DOHH2 (cell line): ENCODE results near the gene SYNDIG1L.

ENCODE experiments used
- H3F3A ChIP-seq: fragments of 200-600 bp; sonication (generic), shearing (Covaris generic); 2 replicates; pipeline ENCODE4 v1.6.0; 2016; ENCODE audit warnings: antibody characterized with exemption, mild to moderate bottlenecking; ENCODE audit not compliant: control insufficient read depth, insufficient read depth
- H3K27ac ChIP-seq: fragments of 200-600 bp; sonication (generic); 2 replicates; pipeline ENCODE4 v1.5.1; 2014; ENCODE audit warnings: low read depth, mild to moderate bottlenecking, low read length, moderate library complexity
- H3K27me3 ChIP-seq: fragments of 200-600 bp; sonication (generic); 2 replicates; pipeline ENCODE4 v1.6.1; 2014; ENCODE audit warnings: mild to moderate bottlenecking, low read length, mixed read lengths; ENCODE audit not compliant: control insufficient read depth
- H3K36me3 ChIP-seq: fragments of 200-600 bp; sonication (generic); 2 replicates; pipeline ENCODE4 v1.6.1; 2014; ENCODE audit warnings: mild to moderate bottlenecking, low read length, moderate library complexity, mixed read lengths; ENCODE audit not compliant: control insufficient read depth
- H3K4me1 ChIP-seq: fragments of 200-600 bp; sonication (generic); 2 replicates; pipeline ENCODE4 v1.6.1; 2014; ENCODE audit warnings: mild to moderate bottlenecking, low read length, mixed read lengths; ENCODE audit not compliant: control insufficient read depth
- H3K4me2 ChIP-seq: fragments of 200-600 bp; sonication (generic); 2 replicates; pipeline ENCODE4 v1.6.0; 2014; ENCODE audit warnings: mild to moderate bottlenecking, low read length, moderate library complexity
- H3K4me3 ChIP-seq: fragments of 200-600 bp; sonication (generic); 2 replicates; pipeline ENCODE4 v1.5.1; 2014; ENCODE audit warnings: mild to moderate bottlenecking, low read length, mixed read lengths
- H3K79me2 ChIP-seq: fragments of 200-600 bp; sonication (generic); 2 replicates; pipeline ENCODE4 v1.6.1; 2014; ENCODE audit warnings: mild to moderate bottlenecking, low read length, mixed read lengths; ENCODE audit not compliant: control insufficient read depth
- H3K9me2 ChIP-seq: fragments of 200-600 bp; sonication (generic); replicated peaks from 2 replicates; pipeline ENCODE4 v1.6.1; 2014; ENCODE audit warnings: mild to moderate bottlenecking, low read length, mixed read lengths; ENCODE audit not compliant: control insufficient read depth
- H3K9me3 ChIP-seq: fragments of 200-600 bp; sonication (generic); 2 replicates; pipeline ENCODE4 v1.6.1; 2014; ENCODE audit warnings: antibody characterized with exemption, low read length, mixed read lengths; ENCODE audit not compliant: control insufficient read depth, insufficient read depth
- H4K20me1 ChIP-seq: fragments of 200-600 bp; sonication (generic); 2 replicates; pipeline ENCODE4 v1.6.0; 2014; ENCODE audit warnings: low read depth, mild to moderate bottlenecking, antibody characterized with exemption, low read length, moderate library complexity; ENCODE audit not compliant: control insufficient read depth, insufficient read depth
- CTCF ChIP-seq: fragments of 200-600 bp; sonication (generic); IDR thresholded peaks from one replicate; pipeline ENCODE4 v1.5.1; 2014; ENCODE audit warnings: antibody characterized with exemption, mild to moderate bottlenecking, low read depth, low read length; ENCODE audit not compliant: poor library complexity, severe bottlenecking
- EZH2phosphoT487 ChIP-seq: fragments of 200-600 bp; sonication (generic); IDR thresholded peaks from 2 replicates; pipeline ENCODE4 v1.6.1; 2017; ENCODE audit warnings: borderline replicate concordance, mild to moderate bottlenecking, antibody characterized with exemption, low read length, moderate library complexity, mixed read lengths

SYNDIG1L gene

GRCh38 chr14:74380172-74380571 lies 45.8 kb downstream of the SYNDIG1L start:
- no peaks in the 10 kb centered on the region for H3K9me3 ChIP-seq
- no peak overlapping the region for H3K4me2 ChIP-seq
- H3K27me3 ChIP-seq = no peaks in the 10 kb centered on the region
- H3K36me3 ChIP-seq = no peaks in the 10 kb centered on the region
- H3F3A ChIP-seq = no peaks in the 10 kb centered on the region
- no peak overlapping the region for H3K27ac ChIP-seq
- H3K4me1 ChIP-seq = no peaks in the 10 kb centered on the region
- H3K4me3 ChIP-seq = no peak overlapping the region
- no peaks in the 10 kb centered on the region for H3K9me2 ChIP-seq
- H4K20me1 ChIP-seq = no peaks in the 10 kb centered on the region
- no peaks in the 10 kb centered on the region for H3K79me2 ChIP-seq
- TF ChIP-seq EZH2phosphoT487 (no peak), CTCF (no peak)

- Histone ChIP-seq H3K79me2 (no peaks in the 10 kb centered on the region), H3K27ac (no peak overlapping the region), H3K36me3 (no peaks in the 10 kb centered on the region), H3K9me2 (no peaks in the 10 kb centered on the region), H3K27me3 (no peaks in the 10 kb centered on the region), H3K4me3 (no peak overlapping the region), H3K9me3 (no peaks in the 10 kb centered on the region), H3F3A (no peaks in the 10 kb centered on the region), H3K4me1 (no peaks in the 10 kb centered on the region), H4K20me1 (no peaks in the 10 kb centered on the region), H3K4me2 (no peak overlapping the region)
- TF ChIP-seq EZH2phosphoT487 (no peak), CTCF (no peak)
Observed at GRCh38 chr14:74377976-74378690, 47.9 kb downstream of the SYNDIG1L start.

- no peak overlapping the region for H3K4me2 ChIP-seq
- H3K9me2 ChIP-seq = no peaks in the 10 kb centered on the region
- TF ChIP-seq CTCF (no peak), EZH2phosphoT487 (no peak)
- no peaks in the 10 kb centered on the region for H3K79me2 ChIP-seq
- no peak overlapping the region for H3K4me3 ChIP-seq
- no peaks in the 10 kb centered on the region for H3K9me3 ChIP-seq
- H3K4me1 ChIP-seq = no peaks in the 10 kb centered on the region
- H3F3A ChIP-seq = no peaks in the 10 kb centered on the region
- no peak overlapping the region for H3K27ac ChIP-seq
- no peaks in the 10 kb centered on the region for H3K36me3 ChIP-seq
- no peaks in the 10 kb centered on the region for H4K20me1 ChIP-seq
- no peaks in the 10 kb centered on the region for H3K27me3 ChIP-seq
Observed at GRCh38 chr14:74368441-74368840, 57.6 kb downstream of the SYNDIG1L start.
